Sigmoid colon (tissue), 7 donors: ENCODE measurements around the gene RARG. TPM values are rescaled to one million over a fixed set of nuclear protein-coding genes. Genes with fewer than 3 reads are reported as not detected.
A peak's percentile ranks its signal among the peaks of the same experiment; 100 is the strongest.

Experiments
- DNase-seq: peaks from one replicate; pipeline ENCODE4 v3.0.0-alpha.2; 2019
- H3K27ac ChIP-seq, 4 donors: fragments of 200-600 bp; sonication (generic); one replicate each; pipeline ENCODE4 v1.5.1; 2016 to 2019; ENCODE audit warnings: mild to moderate bottlenecking in 1 of 4
- H3K27me3 ChIP-seq, 3 donors: fragments of 200-600 bp; sonication (generic); one replicate each; pipeline ENCODE4 v1.5.1; 2019; ENCODE audit warnings: mild to moderate bottlenecking in 1 of 3
- H3K36me3 ChIP-seq, 4 donors: fragments of 200-600 bp; sonication (generic); one replicate each; pipeline ENCODE4 v1.5.1; 2016 to 2019
- H3K4me1 ChIP-seq, 4 donors: fragments of 200-600 bp; sonication (generic); one replicate each; pipeline ENCODE4 v1.5.1; 2017 to 2019
- H3K4me3 ChIP-seq, 4 donors: fragments of 200-600 bp; sonication (generic); one replicate each; pipeline ENCODE4 v1.5.1; 2017 to 2019; ENCODE audit warnings: mild to moderate bottlenecking in 2 of 4, moderate library complexity in 1 of 4
- H3K9me3 ChIP-seq, 4 donors: fragments of 200-600 bp in 3 of 4; sonication (generic) in 3 of 4; one replicate each; pipeline versions ENCODE4 v1.5.1 to v1.6.1; 2013 to 2019
- CTCF ChIP-seq, 4 experiments: fragments of 450-650 bp in 3 of 4; fragments of 200-600 bp in 1 of 4; IDR thresholded peaks; one replicate each; pipeline ENCODE4 v1.5.1; 2016 to 2019; ENCODE audit warnings: antibody characterized with exemption in 4 of 4, mild to moderate bottlenecking in 3 of 4, moderate library complexity in 2 of 4
- EP300 ChIP-seq, 4 donors: sonication (generic); formaldehyde crosslinking; IDR thresholded peaks; one replicate each; pipeline ENCODE4 v1.6.1; 2017; ENCODE audit warnings: antibody characterized with exemption in 4 of 4
- POLR2A ChIP-seq, 2 donors: fragments of 450-650 bp; IDR thresholded peaks; one replicate each; pipeline ENCODE4 v1.6.1; 2016; ENCODE audit warnings: antibody characterized with exemption in 2 of 2, mild to moderate bottlenecking in 2 of 2, moderate library complexity in 2 of 2
- POLR2AphosphoS5 ChIP-seq, 4 donors: sonication (generic); formaldehyde crosslinking; IDR thresholded peaks; one replicate each; pipeline ENCODE4 v1.6.1; 2017; ENCODE audit warnings: antibody characterized with exemption in 4 of 4
- WGBS, 2 donors: extraction: QIAGEN DNeasy Blood & Tissue Kit; methylation state at CpG; one replicate each; pipeline ENCODE4 v1.1.7; 2013; 5-methylcytosine and 5-hydroxymethylcytosine counted together
- intact Hi-C: fragments of 100-400 bp; cut with DNase I; formaldehyde crosslinking; loops from one replicate; pipeline ENCODE4 v1.15.1; 2023
- polyA plus RNA-seq, 3 donors: library from polyadenylated mRNA; stranded (reverse); fragments of 200-250 nt; gene quantifications; one replicate each; pipeline ENCODE4 v1.2.3, GENCODE V29; 2013
- total RNA-seq, 4 donors: library from RNA; depleted of rRNA; stranded (reverse); fragments of >200 nt; gene quantifications; one replicate each; pipeline ENCODE4 v1.1.0, GENCODE V29; 2016
- donor health status: healthy with polysubstance abuse.
- donor health status: Bipolar disorder and iron deficiency.
- donor health status: healthy.

RARG gene
- total and polyA plus RNA-seq, 7 donors = 3.2 to 17.2 (median 10.3) TPM

GRCh38 chr12:53219292-53219955 is 12.6 kb downstream of the RARG start:
- H3K36me3 ChIP-seq = peaks cover 6 to 12% (median 9%) of the 10 kb centered on the region in 4 donors
- H3K27ac ChIP-seq = peak overlapping the region; percentile 95 to 100 (median 99)
- 1 to 8% methylated on average over 27 of the region's 27 CpGs for WGBS, 2 donors
- H3K27me3 ChIP-seq = no peaks in the 10 kb centered on the region
- H3K9me3 ChIP-seq = no peaks in the 10 kb centered on the region
- peak overlapping the region; percentile 67 to 89 (median 81) for H3K4me3 ChIP-seq
- TF ChIP-seq EP300 (IDR thresholded peaks at IDR 0.05) (no peak), POLR2AphosphoS5 (IDR thresholded peaks at IDR 0.05) (peak in 2 of 4 donors; percentile 3 to 18)
- H3K4me1 ChIP-seq = peaks cover 0 to 79% (median 68%) of the 10 kb centered on the region in 4 donors
- intact Hi-C loops = loop anchor here (2.0 kb wide), 1 partner anchor 13 kb away; the partner anchor contains the start of gene RARG
- DNase-seq = no peak

GRCh38 chr12:53218551-53219291 is 13.3 kb downstream of the RARG start:
- Histone ChIP-seq H3K27ac (peak overlapping the region; percentile 95 to 100 (median 99)), H3K4me3 (peak overlapping the region; percentile 67 to 89 (median 81)), H3K27me3 (no peaks in the 10 kb centered on the region), H3K9me3 (no peaks in the 10 kb centered on the region), H3K36me3 (peaks cover 13 to 19% (median 16%) of the 10 kb centered on the region in 4 donors), H3K4me1 (peaks cover 0 to 74% (median 64%) of the 10 kb centered on the region in 4 donors)
- intact Hi-C loops = loop anchor here (2.0 kb wide), 1 partner anchor 14 kb away; the partner anchor contains the start of gene RARG
- WGBS, 2 donors = 13 to 47% methylated on average over 30 of the region's 30 CpGs
- peak; percentile 75 for DNase-seq
- TF ChIP-seq CTCF (IDR thresholded peaks at IDR 0.05) (no peak), POLR2AphosphoS5 (IDR thresholded peaks at IDR 0.05) (peak in 1 of 4 donors; percentile 24), POLR2A (IDR thresholded peaks at IDR 0.05) (no peak), EP300 (IDR thresholded peaks at IDR 0.05) (no peak)

GRCh38 chr12:53217931-53218307 is 14.1 kb downstream of the RARG start:
- WGBS, 2 donors = 16 to 43% methylated on average over 3 of the region's 3 CpGs
- no peaks in the 10 kb centered on the region for H3K9me3 ChIP-seq
- H3K4me3 ChIP-seq = peak overlapping the region; percentile 67 to 89 (median 81)
- intact Hi-C loops = loop anchor here (2.0 kb wide), 1 partner anchor 15 kb away; the partner anchor contains the start of gene RARG
- peak; percentile 78 for DNase-seq
- H3K4me1 ChIP-seq = peaks cover 0 to 70% (median 58%) of the 10 kb centered on the region in 4 donors
- peaks cover 19 to 27% (median 23%) of the 10 kb centered on the region in 4 donors for H3K36me3 ChIP-seq
- no peaks in the 10 kb centered on the region for H3K27me3 ChIP-seq
- no peak for TF ChIP-seq EP300 (IDR thresholded peaks at IDR 0.05)
- TF ChIP-seq POLR2AphosphoS5 (IDR thresholded peaks at IDR 0.05) = peak in 1 of 4 donors; percentile 22
- peak overlapping the region; percentile 95 to 100 (median 99) for H3K27ac ChIP-seq

- Histone ChIP-seq H3K27ac (peak overlapping the region; percentile 95 to 100 (median 99)), H3K4me3 (peak overlapping the region; percentile 67 to 89 (median 81)), H3K9me3 (no peaks in the 10 kb centered on the region), H3K36me3 (peaks cover 24 to 33% (median 28%) of the 10 kb centered on the region in 4 donors), H3K27me3 (no peaks in the 10 kb centered on the region), H3K4me1 (peaks cover 0 to 63% (median 52%) of the 10 kb centered on the region in 4 donors)
- DNase-seq = peak; percentile 81
- TF ChIP-seq POLR2A (IDR thresholded peaks at IDR 0.05) (no peak), EP300 (IDR thresholded peaks at IDR 0.05) (no peak), CTCF (IDR thresholded peaks at IDR 0.05) (no peak), POLR2AphosphoS5 (IDR thresholded peaks at IDR 0.05) (peak in 3 of 4 donors; percentile 29 to 50 (median 36))
- 23 to 48% methylated on average over 19 of the region's 19 CpGs for WGBS, 2 donors
- intact Hi-C loops = no loop called here
Measured at GRCh38 chr12:53217051-53217930, 14.7 kb downstream of the RARG start.

GRCh38 chr12:53215497-53215896 is 16.5 kb downstream of the RARG start:
- Histone ChIP-seq H3K9me3 (no peaks in the 10 kb centered on the region), H3K36me3 (peaks cover 41 to 51% (median 45%) of the 10 kb centered on the region in 4 donors), H3K27ac (peak overlapping the region; percentile 1 to 95 (median 28)), H3K4me3 (no peak overlapping the region), H3K4me1 (peaks cover 0 to 53% (median 46%) of the 10 kb centered on the region in 4 donors), H3K27me3 (no peaks in the 10 kb centered on the region)
- intact Hi-C loops = no loop called here
- WGBS, 2 donors = 91 to 93% methylated on average over 8 of the region's 8 CpGs
- no peak for DNase-seq
- TF ChIP-seq POLR2AphosphoS5 (IDR thresholded peaks at IDR 0.05) (no peak), CTCF (IDR thresholded peaks at IDR 0.05) (no peak), EP300 (IDR thresholded peaks at IDR 0.05) (no peak)
